ENCODE measurements around the gene BFSP2.

- TF ChIP-seq, protein P1, sequence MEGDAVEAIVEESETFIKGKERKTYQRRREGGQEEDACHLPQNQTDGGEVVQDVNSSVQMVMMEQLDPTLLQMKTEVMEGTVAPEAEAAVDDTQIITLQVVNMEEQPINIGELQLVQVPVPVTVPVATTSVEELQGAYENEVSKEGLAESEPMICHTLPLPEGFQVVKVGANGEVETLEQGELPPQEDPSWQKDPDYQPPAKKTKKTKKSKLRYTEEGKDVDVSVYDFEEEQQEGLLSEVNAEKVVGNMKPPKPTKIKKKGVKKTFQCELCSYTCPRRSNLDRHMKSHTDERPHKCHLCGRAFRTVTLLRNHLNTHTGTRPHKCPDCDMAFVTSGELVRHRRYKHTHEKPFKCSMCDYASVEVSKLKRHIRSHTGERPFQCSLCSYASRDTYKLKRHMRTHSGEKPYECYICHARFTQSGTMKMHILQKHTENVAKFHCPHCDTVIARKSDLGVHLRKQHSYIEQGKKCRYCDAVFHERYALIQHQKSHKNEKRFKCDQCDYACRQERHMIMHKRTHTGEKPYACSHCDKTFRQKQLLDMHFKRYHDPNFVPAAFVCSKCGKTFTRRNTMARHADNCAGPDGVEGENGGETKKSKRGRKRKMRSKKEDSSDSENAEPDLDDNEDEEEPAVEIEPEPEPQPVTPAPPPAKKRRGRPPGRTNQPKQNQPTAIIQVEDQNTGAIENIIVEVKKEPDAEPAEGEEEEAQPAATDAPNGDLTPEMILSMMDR (IDR thresholded peaks at IDR 0.05): no peak
- no peak for TF ChIP-seq POLR2A (IDR thresholded peaks at IDR 0.05)
Observed at GRCh38 chr3:133369068-133369440, 30.8 kb upstream of the BFSP2 start.
